HG03095 (cell line): ENCODE results near the gene TCTN2.

Experiments
- ATAC-seq: cut with Tn5 transposase; IDR thresholded peaks from one replicate; pipeline ENCODE4 v1.9.1; 2021; ENCODE audit warnings: moderate library complexity; ENCODE audit not compliant: unreplicated experiment

The TCTN2 gene

DNA sequence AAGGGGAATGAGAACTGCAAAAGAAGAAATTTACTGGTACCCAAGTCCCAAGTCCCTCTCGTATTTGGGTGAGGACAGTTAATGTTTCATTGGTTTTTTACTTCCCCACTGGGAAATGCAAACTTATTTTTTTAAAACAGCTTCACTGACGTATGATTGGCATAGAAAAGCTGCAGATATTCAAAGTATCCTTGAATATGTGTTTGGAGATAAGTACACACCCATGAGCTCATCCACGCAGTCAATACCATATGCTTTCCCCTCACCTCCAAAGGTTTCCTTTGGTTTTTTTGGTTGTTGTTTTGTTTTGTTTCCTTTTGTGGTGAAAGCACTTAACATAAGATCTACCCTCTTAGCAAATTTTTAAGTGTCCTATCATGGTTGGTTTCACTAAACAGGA lies 13.1 kb downstream of the TCTN2 start:
- ATAC-seq: no peak

DNA sequence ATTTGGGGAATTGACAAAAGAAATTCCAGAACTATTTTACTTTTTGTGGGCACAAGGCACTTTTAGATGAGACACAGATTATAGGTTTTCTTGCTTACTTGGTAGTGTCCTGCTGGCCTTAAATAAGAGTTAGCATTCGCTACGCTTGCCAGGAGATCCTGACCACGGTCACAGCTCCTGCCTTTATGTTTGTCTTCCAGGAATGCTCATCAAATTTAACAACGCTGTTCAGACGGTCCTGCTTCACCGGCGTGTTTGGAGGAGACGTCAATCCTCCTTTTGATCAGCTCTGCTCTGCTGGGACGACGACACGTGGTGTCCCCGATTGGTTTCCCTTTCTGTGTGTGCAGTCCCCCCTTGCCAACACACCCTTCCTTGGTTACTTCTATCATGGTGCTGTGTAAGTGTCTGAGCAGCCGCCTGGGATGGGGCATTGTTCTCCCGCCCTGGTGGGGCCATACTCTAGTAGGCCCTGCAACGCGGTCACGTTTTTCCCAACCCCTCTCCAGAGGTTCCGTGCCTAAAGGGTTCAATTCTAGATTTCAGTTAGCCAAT lies 15.8 kb downstream of the TCTN2 start:
- ATAC-seq: no peak

DNA sequence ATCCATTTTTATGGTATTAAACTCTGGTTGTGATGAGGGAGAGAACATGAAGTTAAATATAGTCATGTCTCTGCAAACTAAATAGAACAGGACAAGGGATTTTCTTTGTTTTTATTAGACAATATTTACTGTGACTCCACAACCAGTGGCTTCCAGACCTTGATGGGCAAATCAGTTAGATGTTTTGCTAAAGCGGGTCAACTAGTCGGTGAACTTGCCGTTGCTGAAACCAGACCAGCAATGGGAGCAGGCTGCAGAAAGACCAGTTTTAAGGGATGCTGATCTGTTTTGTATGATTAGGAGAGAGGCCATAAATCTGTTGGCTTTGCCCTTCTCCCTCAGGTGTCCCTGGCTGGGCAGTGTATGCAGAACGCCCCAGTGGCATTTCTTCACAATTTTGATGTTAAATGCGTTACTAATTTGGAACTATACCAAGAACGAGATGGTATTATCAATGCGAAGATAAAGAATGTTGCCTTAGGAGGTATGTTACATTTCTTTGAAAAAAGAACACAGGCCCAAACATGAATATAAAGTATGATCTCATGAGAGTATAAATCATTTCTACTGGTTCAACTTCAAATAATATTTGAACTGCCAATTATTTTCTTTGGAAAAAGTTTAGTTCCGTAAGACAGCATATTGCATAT lies 19.4 kb downstream of the TCTN2 start:
- ATAC-seq: no peak

DNA sequence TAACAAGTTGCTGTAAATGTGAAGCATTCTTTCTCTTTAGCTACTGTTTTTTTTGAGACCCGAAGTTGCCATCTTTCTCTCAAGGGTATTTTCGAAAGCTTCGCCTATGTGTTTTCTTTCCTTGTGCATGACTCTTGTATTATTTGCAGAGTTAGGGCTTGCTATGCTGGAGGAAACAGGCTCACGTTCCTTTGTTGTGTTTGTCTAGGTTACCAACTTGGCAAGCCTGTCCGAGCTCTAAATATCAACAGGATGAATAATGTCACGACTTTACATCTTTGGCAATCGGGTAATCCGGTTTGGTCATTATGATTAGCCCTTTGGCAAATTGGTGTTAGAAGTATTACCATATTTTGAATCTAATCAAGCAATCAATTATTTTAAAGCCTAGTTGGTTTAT lies 25.3 kb downstream of the TCTN2 start:
- no peak for ATAC-seq

DNA sequence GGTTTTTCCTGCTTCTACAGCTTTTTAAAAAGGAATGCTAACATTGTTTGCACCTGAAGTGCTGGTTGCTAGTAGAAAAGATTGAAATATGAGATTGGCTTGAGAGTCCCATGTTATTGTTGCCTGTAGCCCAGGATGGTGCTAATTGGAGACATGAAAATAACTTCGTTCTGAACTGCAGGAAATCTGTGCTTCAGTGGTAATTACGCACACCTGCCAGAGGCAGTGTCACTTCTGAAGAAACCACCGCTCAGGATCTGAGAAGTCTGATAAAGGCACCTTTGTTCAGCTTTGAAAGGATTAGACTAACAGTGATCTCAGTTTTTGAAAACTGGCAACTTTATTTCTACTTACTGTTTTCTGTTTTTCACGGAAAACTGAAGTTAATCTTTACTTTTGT lies 25.7 kb downstream of the TCTN2 start:
- no peak for ATAC-seq

DNA sequence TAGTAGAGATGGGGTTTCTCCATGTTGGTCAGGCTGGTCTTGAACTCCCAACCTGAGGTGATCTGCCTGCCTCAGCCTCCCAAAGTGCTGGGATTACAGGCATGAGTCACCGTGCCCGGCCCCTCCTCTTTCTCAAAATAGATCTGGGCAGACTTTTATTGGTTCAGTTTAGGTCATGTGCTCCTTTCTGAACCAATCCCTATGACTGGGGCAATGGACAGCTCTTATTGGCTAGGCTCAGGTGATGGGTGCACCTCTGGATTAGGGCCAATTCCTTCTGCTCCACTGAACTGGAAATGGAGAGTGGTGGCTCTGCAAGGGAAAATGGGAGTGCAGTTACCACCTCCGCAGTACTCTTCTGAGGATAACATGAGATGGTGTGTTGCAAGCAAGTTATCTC lies 35.0 kb downstream of the TCTN2 start:
- ATAC-seq: no peak

DNA sequence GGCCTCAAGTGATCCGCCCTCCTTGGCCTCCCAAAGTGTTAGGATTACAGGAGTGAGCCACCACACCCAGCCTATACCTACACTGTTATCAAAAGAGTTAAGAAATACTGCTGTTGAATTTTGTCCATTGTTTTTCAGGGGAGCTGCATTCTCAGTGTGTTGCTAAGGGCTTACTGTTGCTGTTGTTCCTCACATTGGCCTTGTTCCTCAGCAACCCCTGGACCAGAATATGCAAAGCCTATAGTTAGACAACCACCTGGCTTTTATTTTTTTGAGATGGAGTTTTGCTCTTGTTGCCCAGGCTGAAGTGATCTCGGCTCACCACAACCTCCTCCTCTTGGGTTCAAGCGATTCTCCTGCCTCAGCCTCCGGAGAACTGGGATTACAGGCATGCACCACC lies 36.6 kb downstream of the TCTN2 start:
- no peak for ATAC-seq

DNA sequence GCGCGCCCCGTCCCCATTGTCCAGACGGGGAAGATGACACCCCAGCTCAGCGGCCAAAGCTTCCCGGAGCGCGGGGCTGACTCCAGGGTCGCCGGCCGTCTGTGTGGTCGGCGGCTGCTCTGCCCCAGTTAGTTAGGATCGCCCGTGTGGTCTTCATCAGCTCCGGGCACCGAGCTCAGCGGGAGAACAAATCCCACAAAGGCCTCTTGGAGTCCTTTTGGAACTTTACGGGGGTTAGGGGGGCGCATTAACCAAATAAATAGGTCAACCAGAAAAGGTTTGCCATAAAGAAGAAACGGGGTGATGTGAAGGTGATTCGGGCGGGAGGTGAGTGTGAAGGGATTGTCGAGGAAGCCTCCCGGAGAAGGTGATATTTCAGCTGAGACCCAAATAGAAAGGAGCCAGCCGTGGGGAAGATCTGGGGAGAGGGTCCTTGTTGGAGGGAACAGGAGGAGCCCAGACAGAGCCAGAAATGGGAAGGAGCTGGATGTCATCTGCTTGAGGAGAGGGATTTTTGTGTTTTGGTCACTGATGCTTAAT lies 41.9 kb downstream of the TCTN2 start:
- no peak for ATAC-seq

DNA sequence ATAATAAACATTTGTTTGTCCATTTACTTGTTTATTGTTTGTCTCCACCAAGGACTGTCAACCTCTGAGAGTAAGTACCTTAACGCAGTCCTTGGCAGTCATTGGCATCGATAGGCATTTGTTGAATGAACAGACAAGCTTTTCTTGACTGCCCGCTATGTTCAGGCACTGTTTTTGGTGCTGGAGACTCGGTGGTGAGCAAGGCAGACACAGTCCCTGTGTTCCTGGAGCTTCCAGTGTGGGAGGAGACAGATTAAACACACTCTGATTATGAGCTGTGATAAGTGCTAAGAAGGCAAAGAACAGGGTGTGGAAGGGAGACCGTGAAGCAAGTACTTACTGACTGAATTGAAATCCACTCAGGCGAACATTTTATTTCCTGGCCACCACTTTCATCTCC lies 42.5 kb downstream of the TCTN2 start:
- ATAC-seq: no peak

DNA sequence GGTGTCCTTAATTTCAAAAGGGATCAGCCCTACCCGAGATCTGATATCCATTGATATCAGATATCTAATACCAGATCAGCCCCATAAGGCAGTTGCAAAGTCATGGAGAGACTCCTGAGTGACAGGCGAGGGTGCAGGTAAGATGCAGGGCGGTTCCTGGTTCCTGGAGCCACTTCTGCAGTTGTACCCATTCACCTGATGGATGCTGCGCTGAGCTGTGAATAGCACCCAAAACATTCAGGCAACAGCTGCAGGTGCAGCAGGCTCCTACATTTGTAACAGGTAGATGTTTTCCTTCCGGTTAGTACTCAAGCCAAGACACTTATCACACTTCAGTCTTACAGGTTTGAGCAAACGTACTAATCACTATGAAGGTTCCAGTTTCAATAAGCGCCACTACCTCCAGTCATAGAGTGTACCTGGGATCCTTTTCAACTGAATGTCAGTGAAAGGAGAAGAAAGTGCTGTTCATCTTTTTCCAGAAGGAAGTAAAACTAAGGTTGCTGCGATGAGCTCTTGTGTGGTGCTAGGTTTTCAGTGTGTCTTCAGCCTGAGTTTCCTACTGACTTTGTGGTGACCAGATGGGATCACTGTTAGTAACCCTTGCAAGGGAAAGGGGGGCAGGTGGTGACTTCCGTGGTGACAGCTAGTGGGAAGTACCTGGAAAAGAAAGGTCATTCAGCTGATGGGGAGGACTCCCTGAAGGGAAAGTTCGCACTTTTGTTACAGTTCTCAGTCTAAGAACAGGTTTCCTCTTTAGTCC lies 43.1 kb downstream of the TCTN2 start:
- ATAC-seq: no peak

DNA sequence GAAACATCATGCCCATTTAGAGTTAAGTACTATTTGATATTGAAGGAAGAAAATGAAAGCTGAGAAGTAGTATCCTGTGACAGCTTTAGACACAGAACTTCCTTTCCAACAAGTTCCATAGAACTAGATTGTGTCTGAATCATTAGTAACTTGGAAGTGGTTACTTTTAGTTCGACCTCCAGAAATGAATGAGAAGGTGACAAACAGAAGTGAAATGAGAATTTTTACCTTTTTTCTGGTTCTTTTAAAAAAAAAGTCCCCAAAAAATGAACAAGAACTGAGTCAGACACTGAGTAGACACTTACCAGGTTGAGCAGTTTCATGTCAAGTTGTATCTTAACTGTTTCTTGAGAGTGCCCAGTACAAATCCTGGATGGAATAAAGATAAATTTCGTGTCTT lies 44.3 kb downstream of the TCTN2 start:
- no peak for ATAC-seq

DNA sequence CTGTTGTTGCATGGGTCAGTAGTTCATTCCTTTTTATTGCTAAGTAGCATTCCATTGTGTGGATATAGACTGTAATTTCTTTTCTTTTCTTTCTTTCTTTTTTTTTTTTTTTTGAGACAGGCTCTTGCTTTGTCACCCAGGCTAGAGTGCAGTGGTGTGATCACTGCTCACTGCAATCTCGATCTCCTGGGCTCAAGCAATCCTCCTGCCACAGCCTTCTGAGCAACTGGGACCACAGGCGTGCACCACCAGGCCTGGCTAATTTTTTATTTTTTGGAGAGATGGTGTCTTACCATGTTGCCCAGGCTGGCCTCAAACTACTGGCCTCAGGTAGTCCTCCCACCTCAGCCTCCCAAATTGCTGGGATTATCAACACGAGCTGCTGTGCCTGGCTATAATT lies 46.4 kb downstream of the TCTN2 start:
- ATAC-seq: no peak

DNA sequence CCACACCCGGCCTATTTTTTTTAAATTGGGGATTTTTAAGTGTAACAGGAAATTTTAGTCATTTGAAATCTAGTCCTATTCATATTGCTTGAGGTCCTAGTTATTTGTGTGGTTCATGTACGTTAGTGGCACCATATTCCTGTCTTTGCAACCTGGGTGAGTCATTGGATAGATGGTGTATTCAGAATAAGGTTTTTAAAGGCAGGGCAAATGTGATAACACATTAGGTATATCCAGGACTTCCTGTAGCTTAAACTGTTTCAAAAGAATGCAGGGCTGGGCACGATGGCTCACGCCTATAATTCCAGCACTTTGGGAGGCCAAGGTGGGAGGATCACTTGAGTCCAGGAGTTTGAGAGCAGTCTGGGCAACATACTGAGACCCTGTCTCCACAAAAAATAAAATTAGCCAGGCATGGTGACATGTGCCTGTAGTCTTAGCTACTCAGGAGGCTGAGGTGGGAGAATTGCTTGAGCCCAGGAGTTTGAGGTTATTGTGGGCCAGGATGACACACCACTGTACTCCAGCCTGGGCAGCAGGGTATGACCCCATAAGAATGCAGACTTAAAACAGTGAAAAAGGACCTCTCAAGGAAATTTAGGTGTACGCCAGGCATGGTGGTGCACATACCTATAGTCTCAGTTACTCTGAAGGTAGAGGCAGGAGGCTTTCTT lies 49.4 kb downstream of the TCTN2 start:
- ATAC-seq: no peak

DNA sequence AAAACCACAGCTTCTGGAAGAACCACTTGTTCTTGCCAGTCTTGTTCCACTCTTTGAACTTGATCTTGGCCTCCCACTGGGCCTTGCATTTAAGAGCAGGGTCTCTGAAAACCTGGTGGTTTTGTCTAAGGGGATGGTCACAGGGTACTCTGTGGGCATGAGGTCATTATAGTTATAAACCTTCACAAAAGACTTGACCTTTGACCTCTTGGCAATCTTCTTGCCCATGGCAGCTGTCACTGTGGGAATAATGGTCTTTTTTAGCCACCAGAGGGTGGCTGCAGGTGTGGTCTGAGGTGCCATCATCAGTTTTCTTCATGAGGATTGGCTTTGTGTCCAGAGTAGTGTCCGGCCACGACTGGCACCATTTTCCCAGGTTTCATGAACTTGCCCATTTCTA lies 50.3 kb downstream of the TCTN2 start:
- ATAC-seq: no peak

DNA sequence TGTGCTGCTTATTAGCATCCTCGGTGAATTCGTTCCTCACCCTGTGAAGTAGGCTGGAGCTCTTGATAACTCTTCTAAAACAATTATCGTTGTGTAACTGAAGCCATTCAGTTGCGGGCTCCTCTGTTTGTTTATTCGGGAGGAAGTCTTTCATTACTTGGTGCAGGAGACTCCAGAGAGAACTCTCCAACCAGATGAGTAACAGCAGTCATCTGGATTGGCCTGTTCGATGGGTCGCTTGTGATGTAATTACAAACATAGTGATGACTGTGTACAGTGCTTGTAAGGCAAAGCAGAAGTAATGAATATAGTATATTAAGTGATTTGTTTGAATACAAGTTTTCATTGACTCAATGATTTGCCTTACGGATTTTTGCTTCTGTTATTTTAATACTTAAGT lies 52.1 kb downstream of the TCTN2 start:
- no peak for ATAC-seq

DNA sequence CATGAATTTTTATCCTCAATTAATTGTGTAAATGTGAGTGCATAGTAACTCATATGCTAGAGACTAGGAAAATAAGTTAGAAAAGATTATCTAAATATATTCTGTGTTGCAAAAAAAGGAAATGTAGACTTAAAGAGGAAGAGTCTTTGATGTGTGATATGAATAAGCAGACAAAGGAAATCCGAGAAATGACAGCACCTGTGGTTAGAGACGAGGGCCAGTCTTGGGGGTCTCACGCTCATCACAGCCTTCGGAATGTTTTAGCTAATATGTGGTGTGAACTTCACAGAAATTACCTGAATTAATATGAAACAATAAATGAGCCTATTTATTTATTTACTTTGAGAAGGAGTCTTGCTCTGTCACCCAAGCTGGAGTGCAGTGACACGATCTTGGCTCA lies 52.9 kb downstream of the TCTN2 start:
- ATAC-seq: no peak

DNA sequence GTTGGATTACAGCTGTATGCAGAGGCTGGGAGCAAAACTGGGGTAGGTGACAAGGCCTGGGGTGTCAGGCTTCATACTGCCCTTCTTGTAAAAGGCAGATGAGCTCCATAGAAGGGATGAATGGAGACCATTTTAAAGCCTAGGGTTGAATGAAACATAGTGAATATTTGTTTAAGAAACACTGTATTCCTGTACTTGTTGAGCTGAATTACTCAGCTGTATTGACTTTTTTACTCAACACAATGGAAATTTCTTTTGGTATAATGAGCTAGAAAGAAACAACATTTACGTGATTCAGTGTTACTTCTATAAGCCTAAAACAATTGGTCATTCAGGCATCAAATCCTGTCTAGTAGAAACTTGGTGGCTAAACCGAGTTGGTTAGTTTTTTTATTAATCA lies 55.3 kb downstream of the TCTN2 start:
- no peak for ATAC-seq

DNA sequence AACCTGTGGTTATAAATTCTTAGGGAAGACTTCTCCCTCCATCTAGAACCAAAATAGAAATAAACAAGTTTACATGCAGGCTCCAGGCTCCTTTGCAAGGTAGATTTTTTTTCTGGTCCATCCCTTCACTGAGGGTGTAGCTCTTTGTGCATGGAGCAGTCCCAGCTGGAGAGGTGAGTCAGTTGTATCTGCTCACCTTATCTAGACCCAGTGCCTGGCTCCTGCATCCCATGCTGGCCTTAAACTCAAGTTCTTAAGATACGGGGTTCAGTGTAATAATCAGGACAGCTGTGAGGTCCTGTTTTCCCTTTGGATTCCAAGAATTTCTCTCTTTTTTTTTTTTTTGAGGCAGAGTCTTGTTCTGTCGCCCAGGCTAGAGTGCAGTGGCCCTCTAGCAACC lies 56.0 kb downstream of the TCTN2 start:
- ATAC-seq: no peak

DNA sequence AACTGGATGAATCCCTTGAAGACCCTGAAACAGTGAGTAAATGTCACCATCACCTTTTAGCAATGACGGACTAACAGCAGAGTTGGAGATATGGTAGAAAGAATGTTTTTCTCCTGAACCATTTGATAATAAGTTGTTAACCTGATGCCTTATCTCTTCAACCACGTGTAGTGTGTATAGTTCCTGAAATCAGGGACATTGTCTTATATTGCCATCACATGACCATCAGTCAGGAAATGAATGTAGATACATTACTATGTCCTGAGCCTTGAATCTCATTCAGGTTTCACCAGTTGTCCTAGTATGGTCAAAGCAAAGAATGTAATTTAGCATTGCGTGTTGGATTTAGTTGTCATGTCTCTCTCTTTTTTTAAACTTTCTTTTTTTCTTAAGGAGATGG lies 57.0 kb downstream of the TCTN2 start:
- no peak for ATAC-seq

DNA sequence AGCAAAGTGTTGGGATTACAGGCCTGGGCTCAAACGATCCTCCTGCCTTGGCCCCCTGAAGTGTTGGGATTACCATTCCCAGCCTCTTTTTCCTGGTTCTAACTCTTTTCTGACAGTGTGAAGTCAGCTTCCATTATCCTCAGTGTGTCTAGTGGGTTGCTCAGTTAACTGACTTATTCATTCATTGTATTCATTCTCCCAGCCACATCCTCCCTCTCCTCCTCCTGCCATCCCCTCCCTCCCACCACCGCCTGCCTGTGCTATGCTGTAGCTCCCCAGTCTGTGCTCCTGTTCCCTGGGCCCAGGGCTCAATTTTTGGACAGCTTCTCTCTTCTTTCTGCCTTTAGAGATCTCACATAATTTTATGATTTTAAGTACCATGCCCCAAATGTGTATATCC lies 60.7 kb downstream of the TCTN2 start:
- no peak for ATAC-seq

DNA sequence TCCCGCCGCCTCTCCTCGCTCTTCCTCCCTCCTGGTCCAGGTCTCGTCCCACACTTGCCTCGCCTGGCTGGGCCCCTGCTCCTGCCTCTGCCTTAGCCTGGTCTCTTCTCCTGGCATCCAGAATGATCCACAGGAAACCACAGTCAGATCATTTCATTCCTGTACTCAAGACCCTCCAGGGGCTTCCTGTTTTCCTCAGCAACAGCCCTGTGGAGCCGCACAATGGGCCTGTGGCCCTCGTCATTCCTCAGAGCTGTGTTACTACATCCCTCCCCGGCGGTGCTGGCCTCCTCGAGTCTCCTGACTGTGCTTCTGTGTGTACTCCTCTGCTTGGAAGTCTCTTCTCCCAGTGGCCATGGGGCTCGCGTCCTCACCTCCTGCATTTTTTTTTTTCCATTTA lies 61.3 kb downstream of the TCTN2 start:
- ATAC-seq: no peak

DNA sequence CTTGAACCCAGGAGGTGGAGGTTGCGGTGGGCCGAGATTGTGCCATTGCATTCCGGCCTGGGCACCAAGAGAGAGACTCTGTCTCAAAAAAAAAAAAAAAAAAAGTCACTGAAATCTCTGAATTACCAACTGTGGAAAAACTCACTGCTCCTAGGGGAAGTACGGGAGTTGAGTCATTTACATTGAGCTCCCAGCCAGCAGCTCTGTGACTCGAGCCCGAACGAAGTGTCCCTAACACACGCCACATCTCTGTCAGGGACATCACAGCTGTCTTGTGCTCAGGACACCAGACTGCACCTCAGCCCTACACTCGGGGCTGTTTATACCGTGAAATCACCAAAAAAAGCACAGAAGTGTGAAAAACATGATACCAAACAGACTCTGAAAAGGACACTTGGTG lies 62.3 kb downstream of the TCTN2 start:
- no peak for ATAC-seq
